ENCODE measurements around the gene EIF2B2.

The EIF2B2 gene

GRCh38 chr14:75046275-75046674, 43.6 kb downstream of the EIF2B2 start:
- no peak for DNase-seq (ENCODE audit: low read depth)

- DNase-seq (ENCODE audit: low read depth), result peak; percentile 70
Measured at GRCh38 chr14:75046899-75047298, 44.2 kb downstream of the EIF2B2 start.

GRCh38 chr14:75047506-75047905, 44.8 kb downstream of the EIF2B2 start:
- no peak for DNase-seq (ENCODE audit: low read depth)

GRCh38 chr14:75048101-75048500, 45.4 kb downstream of the EIF2B2 start:
- DNase-seq (ENCODE audit: low read depth), result no peak

GRCh38 chr14:75049136-75049535, 46.4 kb downstream of the EIF2B2 start:
- no peak for DNase-seq (ENCODE audit: low read depth)

GRCh38 chr14:75049731-75050201, 47.0 kb downstream of the EIF2B2 start:
- DNase-seq (ENCODE audit: low read depth), result no peak

GRCh38 chr14:75050852-75051555, 48.3 kb downstream of the EIF2B2 start, which contains the start of gene MLH3:
TSS of gene MLH3 (minus strand) at chr14:75051467. CDS start at chr14:75049655, 1,812 bp downstream.
- peak; percentile 86 for DNase-seq (ENCODE audit: low read depth)

- no peak for DNase-seq (ENCODE audit: low read depth)
Measured at GRCh38 chr14:75051556-75051899, 48.8 kb downstream of the EIF2B2 start.

- peak; percentile 27 for DNase-seq (ENCODE audit: low read depth)
Measured at GRCh38 chr14:75053396-75054291, 50.9 kb downstream of the EIF2B2 start.

GRCh38 chr14:75054421-75054820, 51.7 kb downstream of the EIF2B2 start:
- no peak for DNase-seq (ENCODE audit: low read depth)

- peak; percentile 74 for DNase-seq (ENCODE audit: low read depth)
Measured at GRCh38 chr14:75059642-75060041, 56.9 kb downstream of the EIF2B2 start.

GRCh38 chr14:75060420-75060819, 57.7 kb downstream of the EIF2B2 start:
- DNase-seq (ENCODE audit: low read depth), result no peak
